Measurements from ENCODE around the gene IL24.
A peak's percentile ranks its signal among the peaks of the same experiment; 100 is the strongest.
"Not testable (repeated sequence)": the region's sequence is repeated elsewhere in the genome, so short reads cannot be mapped to it uniquely, and the experiment has no call there.

Gene IL24

DNA sequence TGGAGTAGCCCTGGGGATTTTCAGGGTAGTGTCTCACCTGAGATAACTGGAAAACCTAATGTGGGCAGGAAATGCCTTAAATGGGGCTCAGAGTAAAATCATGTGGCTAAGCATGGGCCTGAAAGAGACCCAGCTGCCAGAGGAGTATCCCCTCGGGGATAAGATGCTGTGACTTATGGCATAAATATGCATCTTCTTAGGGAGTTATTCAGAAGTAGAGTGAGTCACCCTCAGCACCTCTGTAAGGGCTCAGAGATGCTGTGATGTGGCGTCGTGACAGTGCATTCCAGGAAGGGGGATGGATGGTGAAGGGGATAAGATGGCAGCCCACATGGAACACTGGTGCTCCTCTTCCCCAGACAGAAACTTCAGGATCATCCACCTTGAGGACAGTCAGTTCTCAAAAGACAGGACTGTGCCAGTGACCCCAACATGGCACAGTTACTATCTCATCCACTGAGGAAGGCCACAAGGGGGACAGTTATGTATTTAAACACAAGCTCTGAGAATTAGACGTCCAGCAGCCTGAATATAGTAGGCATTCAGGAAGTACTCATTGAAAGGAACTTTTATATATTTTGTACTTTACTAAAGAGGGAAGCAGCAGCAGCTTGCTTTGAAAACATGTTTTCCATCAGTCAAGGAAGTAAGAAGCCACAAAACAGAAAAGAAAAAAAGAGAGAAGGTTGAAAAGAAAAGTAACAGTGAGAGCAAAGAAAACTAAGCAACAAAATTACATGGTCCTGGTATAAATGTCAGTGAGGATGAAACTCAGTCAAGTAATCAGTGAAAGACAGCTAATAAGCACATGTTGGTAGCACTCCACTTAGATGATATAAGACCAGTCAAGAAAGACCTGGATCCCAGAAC, 8.3 kb downstream of the IL24 start:
- no peak for DNase-seq

DNA sequence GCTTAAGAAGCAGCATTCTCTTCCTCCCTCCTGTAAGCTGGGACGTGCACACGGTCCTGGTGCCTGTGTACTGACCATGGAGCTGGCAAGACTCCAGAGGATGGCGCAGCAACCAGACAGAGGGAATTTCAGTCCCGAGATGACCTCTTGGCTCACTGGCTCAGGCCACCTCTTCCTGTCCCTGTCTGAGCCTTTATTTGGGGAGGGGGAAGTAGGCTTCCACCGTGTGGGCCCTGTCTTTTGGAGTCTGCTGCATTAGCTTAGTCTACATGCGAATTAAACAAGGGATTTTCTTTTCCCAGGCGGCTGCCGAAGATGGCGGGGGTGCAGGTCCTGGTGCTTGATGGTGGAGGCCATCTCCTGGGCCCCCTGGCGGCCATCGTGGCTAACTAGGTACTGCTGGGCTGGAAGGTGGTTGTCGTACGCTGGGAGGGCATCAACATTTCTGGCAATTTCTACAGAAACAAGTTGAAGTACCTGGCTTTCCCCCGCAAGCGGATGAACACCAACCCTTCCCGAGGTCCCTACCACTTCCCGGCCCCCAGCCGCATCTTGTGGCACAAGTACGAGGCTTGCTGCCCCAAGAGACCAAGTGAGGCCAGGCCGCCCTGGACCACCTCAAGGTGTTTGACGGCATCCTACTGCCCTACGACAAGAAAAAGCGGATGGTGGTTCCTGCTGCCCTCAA, 10.2 kb downstream of the IL24 start:
- DNase-seq: no peak

DNA sequence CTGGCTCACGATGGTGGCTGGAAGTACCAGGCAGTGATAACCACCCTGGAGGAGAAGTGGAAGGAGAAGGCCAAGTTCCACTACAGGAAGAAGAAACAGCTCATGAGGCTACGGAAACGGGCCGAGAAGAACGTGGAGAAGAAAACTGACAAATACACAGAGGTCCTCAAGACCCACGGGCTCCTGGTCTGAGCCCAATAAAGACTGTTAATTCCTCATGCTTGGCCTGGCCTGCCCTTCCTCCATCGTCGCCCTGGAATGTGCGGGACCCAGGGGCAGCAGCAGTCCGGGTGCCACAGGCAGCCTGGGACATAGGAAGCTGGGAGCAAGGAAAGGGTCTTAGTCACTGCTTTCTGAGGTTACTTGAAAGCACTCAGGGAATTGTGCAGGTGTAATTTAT, 10.8 kb downstream of the IL24 start:
- DNase-seq: no peak

DNA sequence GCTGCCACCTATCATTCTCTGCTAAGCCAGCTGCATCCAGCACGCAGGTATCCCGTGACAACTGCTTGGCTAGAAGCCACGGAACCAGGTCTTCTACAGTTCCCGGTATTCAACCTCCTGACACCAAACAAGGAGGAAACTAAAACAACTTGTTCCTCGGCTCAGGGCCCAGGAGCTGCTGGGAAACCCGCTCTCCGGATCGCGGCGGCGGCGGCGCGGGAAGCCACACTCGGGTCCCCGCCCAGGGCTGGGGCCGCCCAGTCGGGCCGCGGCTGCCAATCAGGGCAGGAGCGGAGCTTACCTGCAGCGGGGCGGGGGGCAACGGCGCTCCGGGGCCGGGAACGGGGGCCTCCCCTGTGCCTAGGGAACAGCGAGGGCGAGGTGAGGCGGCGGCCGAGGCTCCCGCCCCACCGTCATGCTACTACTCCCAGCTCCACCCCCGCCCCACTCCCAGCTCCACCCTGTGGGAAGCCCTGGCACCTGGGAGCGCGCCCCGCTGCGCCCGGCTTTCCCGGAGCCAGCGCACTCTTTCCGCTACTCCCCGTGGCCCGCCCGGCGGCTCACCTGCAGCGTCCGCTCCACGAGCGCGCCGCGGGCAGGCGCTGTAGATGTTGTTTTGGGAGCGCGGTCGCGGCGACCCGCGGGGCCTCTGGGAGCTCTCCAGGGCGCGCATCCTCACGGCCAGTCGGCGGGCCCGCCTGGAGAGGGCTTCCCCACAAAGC, 12.1 kb downstream of the IL24 start:
- peak; percentile 27 for DNase-seq

DNA sequence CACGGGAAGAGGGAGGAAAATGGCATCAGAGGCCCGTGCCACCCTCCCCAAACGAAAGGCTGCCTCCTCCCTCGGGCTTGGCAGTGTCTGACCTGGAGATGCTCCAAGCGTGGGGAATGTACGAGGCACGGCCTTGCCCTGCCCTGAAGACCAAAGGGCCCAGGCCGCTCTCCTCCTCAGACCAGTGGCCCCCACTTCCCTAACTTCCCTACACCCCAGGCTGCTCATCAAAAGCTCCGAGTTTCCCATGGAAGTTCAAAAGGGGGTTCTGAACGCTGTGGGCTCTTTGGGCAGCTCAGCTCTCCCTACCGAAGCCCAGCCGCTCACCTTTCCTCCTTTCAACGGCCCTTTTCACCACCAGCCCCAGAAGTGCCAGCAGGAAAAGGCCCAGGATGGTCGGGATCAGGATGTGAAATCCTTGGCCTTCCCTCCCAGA, 12.7 kb downstream of the IL24 start:
- DNase-seq: no peak

DNA sequence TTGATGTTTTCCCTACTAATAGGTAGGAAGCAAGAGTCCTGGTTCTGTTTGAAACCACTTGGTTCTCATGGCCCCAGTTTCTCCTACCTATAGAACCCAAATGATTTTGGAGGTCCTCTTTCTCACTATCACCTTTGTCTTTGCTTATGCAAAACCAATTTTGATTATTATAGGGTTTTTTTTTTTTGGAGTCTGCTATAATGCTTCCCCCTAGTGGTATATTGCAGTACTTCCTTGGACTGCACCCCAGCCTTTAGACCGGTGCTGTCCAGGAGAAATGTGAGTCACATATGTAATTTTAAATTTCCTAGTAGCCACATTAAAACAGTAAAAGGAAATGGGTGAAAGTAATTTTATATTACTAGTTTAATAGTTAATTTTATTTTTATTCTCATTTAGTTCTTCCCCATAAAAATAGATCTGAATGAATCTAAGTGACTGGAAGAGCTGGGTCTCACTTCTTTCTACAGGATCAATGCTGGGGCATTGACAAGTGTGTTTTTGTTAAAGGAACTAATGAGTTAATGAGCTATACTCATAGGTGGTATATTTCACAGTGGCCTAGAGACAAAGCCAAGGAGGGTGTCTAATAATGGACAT, 13.9 kb downstream of the IL24 start:
- peak; percentile 7 for DNase-seq

DNA sequence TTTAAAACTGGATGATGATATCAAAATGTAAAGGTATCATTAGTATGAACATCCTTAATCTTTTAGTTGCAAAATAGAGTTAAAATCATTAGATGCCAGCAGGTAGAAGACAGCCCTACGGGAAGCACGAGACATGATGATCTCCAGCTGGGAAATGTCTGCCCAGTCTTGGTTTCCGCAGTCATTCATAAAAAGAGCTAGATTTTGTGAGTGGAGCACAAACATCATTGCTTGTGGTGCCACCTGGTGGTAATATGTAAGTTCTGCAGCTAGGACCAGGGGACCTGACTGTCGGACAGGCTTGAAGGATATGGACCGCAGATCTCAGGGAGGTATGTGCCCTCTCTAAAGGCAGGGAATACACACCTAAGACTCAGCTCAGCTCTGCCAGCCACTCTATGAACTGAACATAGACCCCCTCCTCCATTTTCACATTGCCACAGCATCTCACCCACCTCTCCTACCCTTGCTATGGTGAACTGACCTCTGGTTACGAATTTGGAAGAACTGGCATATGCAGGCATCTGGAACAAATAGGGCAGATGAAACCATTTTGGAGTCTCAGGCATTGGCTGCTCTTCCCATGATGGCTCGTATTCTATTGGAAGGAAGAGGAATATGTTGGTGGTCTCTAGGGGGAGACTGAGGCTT, 15.3 kb downstream of the IL24 start:
- peak; percentile 63 for DNase-seq

DNA sequence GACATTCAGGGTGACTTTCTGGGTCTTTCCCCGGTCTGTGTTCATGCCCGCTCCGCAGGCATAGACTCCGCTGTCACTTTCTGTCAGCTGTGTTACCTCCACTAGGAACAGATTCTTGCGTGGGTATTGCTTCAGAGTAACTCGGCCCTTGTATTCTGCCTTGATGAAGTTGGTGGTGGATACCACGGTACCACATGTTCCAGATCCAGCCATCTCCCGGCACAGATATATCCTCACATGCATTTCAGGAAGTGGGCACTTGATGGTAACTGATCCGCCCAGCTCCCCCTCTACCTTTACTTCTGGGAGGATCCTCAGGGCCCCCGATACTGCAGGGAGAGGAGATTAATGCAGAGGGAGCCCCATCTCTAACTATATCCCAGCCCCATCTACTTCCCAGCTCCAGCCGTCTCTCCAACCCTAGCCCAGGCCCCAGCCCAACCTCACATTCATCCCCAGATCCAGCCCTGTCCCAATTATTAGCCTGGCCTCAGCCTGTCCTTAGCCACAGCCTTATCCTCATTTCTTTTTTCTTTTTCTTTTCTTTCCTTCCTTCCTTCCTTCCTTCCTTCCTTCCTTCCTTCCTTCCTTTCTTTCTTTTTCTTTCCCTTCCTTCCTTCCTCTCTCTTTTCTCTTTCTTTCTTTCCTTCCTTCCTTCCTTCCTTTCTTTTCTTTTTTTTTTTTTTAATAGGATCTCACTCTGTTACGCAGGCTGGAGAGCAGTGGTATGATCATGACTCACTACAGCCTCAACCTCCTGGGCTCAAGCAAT, 16.7 kb downstream of the IL24 start:
- no peak for DNase-seq

DNA sequence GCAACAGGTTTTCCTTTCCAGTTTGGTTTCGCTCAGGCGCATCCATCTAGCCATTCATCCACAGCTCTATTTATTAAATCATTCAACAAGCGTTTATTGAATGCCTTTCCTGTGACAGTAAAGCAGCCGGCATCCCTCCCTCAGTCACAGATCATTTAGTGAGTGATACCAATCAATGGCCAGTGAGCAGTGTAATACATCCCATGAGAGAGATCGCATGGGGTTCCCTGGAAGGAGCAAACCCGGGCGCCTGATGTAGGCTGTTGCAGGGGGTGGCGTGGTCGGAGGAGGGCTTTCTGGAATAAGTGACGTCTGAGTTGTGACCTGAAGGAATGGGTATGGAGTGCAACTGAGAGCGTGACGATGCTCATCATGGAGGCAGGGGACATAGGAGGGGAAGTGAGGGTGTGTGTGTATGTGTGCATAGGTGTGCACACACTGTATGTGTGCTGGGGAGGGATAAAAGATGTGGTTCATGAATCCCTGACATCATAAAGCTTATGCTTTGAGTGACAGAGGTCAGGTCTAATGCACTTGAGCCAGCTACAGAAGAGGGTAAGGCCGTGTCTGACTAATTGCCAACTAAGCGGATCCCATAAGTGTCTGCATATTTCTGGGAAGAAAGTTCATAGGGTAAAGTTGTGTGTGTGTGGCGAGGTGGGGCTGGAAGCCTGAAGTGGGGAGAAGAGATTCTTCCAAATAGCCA, 17.9 kb downstream of the IL24 start:
- DNase-seq: no peak

DNA sequence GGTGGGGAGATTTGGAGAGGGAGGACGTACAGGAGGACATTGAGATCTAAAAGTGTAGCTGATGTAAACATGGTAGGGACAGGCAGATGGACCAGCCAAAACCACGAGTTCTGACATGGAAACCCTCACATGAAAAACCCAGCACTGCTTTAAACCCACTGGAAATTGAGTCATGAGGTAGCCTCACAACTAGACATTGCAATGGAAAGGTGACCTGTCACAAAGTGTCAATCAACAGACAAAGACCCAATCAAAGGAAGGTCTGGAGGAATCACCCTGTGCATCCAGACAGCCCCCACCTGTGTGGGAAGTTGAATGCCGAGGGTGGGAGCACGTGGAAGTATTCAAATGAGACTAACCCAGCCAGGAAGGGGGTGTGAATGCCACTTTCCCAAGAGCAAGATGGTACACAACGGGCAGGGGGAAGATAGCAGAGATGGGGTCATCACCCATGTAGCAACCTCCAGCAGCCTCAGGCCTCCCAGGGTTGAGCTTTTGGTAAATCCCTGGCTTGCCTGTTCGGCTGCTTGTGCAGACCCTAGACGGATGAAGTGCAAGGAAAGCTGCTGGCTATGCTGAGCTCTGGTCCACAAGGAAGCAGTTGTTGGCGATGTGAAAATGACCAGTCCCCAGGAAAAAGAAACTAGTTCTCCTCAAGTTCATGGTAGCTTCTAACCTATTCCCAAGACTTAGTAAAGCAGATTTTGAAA, 18.9 kb downstream of the IL24 start:
- no peak for DNase-seq

DNA sequence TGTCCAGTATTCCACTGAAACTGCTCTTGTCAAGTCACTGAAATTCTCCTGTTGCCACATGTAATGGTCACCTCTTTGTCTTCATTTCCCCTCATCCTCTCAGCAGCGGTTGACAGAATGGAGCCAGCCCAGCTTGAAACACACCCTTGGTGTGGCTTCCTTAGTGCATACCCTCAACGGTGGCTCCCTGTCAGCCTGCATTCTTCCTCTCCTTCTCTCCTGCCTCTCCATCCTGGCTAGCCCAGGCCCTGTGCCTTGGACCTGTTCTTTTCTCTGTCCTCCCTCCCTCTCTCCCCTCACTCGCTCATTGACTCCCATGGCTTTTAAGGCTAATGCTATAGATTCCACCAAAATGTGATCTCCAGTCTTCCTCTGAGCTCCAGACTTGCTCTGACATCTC, 20.8 kb downstream of the IL24 start:
- DNase-seq: no peak

DNA sequence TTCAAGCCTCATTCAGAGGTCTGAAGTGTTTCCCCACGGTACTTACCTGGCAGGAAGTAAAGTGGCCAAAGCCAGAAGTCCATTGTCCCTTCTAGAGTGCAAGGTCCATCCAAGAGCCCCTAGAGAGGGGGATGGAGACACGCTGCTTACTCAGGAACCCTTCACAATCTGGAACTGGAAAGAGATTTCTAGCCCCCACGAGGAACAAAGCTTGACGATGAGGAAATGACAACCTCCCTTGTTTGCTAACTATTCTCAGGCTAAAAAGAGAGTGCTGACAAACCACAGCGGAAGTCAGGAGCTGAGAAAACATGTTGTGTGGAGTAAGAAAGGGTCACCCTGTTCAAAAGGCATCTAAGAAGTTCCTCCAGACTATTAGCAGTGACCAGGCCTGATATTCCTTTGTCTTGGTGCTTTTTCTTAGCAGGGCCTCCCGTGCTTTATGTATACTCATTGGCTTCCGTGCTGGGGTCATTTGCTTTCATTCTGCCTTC, 24.6 kb downstream of the IL24 start, which contains the start of gene FCMR:
Gene FCMR (minus strand): TSS at position 170 of the 494 bp plus-strand sequence. CDS start 87 bp downstream, at position 83.
- DNase-seq: no peak

DNA sequence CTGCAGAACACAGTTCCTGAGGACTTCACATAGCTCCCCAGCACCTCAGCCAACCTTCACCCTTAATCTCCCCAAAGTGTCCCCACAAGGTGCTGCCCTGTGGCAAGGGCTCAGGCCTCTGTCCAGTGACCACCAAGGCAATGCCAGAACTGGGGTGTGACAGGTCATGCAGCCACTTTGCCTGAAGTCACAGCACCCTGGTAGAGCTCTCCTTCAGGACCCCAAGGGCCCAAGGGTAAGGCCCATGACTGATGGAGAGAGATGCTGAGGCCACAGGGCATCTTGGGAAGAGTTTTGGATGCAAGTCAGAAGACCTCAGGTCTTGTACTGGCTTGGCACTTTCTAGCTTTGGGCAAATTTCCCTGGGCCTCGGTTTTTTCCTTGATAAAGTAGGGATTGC, 25.3 kb downstream of the IL24 start:
- DNase-seq: no peak

DNA sequence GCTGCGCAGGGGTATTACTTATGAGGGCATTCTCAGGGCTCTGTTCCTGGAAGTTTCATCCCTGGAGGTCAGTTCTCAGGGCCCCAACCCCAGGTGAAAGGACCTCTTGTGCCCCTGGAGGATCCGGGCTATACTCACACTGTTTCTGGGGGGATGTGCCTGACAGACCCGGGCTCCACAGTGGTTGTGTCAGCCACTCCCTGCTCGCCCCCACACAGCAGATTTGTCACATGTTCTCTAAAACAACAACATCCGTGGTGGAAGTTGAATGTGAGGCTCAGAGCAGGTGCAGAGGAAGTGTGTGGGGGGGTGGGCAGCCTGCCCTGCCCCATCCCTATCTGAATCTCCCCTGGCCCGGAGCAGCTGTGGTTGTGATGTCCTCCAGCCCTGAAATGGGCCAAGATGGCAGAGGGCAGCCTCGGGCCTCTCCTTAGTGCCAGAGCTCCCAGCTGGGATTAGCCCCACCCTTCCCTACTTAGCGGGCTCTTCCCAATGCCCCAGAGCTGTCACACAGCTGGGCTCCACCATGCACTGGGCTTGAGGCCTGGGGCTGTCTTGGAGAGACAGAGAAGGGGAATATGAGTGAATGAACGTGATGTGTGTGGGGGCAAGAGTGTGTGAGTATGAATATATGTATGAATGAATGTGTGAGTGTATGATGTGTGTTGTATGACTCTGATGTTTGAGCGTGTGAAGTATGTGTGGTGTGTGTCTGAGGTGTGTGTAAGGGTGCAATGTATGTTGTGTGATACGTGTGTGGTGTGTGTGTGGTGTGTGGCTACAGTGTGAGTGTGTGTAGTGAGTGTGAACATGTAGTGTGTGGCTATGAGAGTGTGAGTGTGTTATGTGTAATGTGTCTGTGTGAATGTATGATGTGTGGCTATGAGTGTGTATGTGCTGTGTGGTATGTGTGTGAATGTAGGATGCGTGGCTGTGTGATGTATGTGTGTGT, 26.0 kb downstream of the IL24 start:
- no peak for DNase-seq

DNA sequence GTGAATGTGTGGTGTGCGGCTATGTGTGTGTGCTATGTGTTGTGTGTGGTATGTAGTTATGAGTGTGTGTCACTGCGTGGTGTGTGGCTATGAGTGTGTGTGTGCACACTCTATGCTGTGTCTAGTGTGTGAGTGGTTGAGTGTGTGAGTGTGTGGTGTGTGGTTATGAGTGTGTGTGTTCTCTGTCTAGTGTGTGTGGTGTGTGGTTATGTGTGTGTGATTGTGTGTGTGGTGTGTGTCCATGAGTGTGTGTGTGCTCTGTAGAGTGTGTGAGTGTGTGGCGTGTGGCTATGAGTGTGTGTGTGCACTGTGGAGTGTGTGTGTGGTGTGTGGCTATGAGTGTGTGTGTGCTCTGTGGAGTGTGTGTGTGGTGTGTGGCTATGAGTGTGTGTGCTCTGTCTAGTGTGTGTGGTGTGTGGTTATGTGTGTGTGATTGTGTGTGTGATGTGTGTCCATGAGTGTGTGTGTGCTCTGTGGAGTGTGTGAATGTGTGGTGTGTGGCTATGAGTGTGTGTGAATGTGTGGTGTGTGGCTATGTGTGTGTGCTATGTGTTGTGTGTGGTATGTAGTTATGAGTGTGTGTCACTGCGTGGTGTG, 26.8 kb downstream of the IL24 start:
- DNase-seq: not testable (repeated sequence)

DNA sequence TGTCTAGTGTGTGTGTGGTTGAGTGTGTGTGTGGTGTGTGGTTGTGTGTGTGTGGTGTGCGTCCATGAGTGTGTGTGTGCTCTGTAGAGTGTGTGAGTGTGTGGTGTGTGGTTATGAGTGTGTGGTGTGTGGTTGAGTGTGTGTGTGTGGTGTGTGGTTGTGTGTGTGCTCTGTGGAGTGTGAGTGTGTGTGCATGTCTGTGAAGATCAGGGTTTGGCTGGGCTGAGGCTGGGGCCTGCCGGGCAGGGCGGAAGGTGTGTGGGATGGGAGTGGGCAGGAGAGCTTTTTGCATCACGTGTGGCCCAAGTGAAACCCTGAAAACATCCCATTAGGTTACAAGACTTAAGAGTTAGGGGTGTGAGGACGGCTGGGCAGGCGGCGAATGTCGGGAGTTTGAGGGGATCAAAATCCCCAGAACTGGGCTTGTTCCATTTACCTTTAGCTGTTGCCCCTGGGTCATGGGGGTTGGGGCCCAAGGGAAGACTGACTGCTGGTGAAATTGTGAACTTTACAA, 27.4 kb downstream of the IL24 start:
- no peak for DNase-seq

DNA sequence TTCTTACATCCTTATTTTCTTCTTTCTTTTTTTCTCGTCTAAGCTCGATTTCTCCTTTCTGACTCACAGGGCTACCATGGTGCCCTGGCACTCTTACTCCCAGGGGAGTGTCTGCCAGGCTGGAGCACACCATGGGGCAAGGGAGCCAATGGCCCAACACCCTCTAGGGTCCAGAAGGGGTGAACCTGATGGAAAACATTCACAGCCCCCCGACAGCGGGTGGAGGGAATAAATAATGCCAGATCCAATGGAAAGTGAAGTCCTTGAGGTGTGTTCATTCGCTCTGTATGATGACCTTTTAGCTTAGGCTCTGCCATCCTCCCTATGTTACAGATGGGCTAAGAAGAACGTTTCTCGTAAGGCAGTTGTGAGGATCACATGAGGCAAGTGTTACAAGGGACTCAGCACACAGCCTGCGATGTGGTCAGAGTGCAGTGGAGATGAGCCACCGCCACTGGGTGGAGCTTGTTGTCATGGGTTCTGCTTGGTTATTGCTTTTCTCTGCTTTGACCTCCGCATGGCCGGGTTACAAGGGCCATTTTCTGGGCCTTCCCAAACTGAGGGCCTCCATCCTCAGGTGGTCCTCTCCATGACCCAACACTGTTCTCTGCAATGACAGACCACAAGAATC, 28.0 kb downstream of the IL24 start:
- DNase-seq: no peak

DNA sequence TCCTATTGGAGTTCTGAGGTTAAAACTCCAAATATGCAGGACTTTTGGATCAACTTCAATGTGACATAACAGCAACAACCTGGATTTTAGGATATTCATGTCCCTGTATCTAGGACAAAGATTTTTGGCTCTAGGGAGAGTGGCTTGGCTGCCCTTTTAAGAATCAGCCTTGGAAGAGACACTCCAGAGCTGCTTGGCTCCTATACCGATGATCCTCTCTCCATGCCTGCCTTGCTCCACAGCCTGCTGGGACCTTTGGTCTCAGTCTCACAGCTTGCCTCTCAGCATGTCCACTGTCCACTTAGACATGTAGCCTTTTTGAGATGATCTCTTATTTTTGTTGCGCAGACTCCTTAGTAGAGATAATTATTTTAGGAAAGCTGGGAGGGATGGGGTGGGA, 29.0 kb downstream of the IL24 start:
- no peak for DNase-seq
